ENCODE measurements around the gene LRRIQ3. TPM values are rescaled to one million over a fixed set of nuclear protein-coding genes. Genes with fewer than 3 reads are reported as not detected.
A peak's percentile ranks its signal among the peaks of the same experiment; 100 is the strongest.
"Not testable (repeated sequence)": the region's sequence is repeated elsewhere in the genome, so short reads cannot be mapped to it uniquely, and the experiment has no call there.

LRRIQ3 gene
- total and polyA plus RNA-seq, 2 experiments from 2014 or later: 0.69 to 2.1 TPM

DNA sequence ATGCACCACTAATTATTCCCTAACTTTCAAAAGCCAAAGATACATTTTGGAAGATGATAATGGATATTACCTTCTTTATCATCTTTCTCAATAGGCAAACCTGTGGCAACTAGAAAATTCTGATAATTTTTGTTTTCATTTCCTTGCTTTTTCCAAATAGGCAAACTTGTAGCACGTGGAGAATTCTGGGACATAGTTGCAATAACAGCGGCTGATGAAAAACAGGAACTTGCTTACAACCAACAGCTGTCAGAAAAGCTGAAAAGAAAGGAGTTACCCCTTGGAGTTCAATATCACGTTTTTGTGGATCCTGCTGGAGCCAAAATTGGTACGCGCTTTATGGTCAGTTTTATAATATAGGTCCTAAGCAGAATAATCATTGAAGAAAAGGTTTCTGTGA is 1.5 kb upstream of the LRRIQ3 start:
- TF ChIP-seq, protein P1, sequence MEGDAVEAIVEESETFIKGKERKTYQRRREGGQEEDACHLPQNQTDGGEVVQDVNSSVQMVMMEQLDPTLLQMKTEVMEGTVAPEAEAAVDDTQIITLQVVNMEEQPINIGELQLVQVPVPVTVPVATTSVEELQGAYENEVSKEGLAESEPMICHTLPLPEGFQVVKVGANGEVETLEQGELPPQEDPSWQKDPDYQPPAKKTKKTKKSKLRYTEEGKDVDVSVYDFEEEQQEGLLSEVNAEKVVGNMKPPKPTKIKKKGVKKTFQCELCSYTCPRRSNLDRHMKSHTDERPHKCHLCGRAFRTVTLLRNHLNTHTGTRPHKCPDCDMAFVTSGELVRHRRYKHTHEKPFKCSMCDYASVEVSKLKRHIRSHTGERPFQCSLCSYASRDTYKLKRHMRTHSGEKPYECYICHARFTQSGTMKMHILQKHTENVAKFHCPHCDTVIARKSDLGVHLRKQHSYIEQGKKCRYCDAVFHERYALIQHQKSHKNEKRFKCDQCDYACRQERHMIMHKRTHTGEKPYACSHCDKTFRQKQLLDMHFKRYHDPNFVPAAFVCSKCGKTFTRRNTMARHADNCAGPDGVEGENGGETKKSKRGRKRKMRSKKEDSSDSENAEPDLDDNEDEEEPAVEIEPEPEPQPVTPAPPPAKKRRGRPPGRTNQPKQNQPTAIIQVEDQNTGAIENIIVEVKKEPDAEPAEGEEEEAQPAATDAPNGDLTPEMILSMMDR (IDR thresholded peaks at IDR 0.05; ENCODE audit: low read depth, low read length): no peak
- DNase-seq (ENCODE audit: low read depth in 1 of 2, low spot score in 1 of 2): peak in 1 of 2 donors; percentile 29
- no peak overlapping the region for H3K27ac ChIP-seq
- peak overlapping the region; percentile 63 for H3K4me3 ChIP-seq
- no peaks in the 10 kb centered on the region for H3K36me3 ChIP-seq
- no peaks in the 10 kb centered on the region for H3K9me3 ChIP-seq (ENCODE audit: low read depth)
- H3K27me3 ChIP-seq: no peaks in the 10 kb centered on the region
- H3K4me1 ChIP-seq (ENCODE audit: low read depth): peaks cover 11% of the 10 kb centered on the region

DNA sequence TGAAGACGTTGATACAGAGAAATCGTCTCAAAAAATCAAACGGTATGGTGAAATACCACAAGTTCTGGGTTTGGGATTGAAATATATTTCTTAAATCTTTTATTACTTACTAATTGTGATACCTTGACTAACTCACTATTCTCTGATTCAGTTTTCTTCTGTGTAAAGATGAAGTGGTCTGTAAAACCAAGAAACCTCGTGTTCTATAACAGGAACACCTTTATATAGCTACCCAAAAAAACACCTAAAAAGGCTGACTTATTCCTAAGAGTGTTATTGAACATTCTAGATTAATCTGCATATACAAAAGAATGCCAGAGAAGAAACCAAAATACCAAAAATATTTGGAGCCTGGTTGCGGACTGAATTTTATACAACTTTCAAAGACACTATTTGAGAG is 721 bp downstream of the LRRIQ3 start:
- Histone ChIP-seq H3K27me3 (no peaks in the 10 kb centered on the region), H3K9me3 (ENCODE audit: low read depth) (no peaks in the 10 kb centered on the region), H3K4me1 (ENCODE audit: low read depth) (peaks cover 11% of the 10 kb centered on the region), H3K27ac (no peak overlapping the region), H3K4me3 (no peak overlapping the region), H3K36me3 (no peaks in the 10 kb centered on the region)
- TF ChIP-seq, protein P1 (IDR thresholded peaks at IDR 0.05; ENCODE audit: low read depth, low read length): no peak
- DNase-seq (ENCODE audit: low read depth in 1 of 2, low spot score in 1 of 2): no peak

DNA sequence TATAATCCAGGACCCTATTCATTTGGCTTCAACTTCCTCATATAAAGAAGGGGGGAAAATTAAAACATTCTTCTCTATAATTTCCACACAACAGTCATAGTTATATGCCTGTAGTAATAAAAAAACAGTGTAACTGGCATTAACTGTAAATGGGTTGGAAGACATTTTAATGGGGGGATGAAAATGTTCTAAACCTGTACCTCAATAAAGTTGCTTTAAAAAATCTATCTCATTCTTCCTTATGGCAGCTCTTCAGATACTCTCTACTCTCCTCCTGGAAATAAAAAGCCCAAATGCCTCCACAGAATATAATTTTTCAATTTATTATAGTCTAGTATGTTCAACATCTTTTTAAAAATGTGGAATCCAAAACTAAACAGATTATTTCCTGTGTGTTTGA is 2.6 kb downstream of the LRRIQ3 start:
- no peak for DNase-seq (ENCODE audit: low read depth in 1 of 2, low spot score in 1 of 2)
- TF ChIP-seq, protein P1 (IDR thresholded peaks at IDR 0.05; ENCODE audit: low read depth, low read length): no peak
- H3K4me3 ChIP-seq: no peak overlapping the region
- no peaks in the 10 kb centered on the region for H3K9me3 ChIP-seq (ENCODE audit: low read depth)
- no peaks in the 10 kb centered on the region for H3K27me3 ChIP-seq
- peaks cover 11% of the 10 kb centered on the region for H3K4me1 ChIP-seq (ENCODE audit: low read depth)
- no peaks in the 10 kb centered on the region for H3K36me3 ChIP-seq
- H3K27ac ChIP-seq: no peak overlapping the region

DNA sequence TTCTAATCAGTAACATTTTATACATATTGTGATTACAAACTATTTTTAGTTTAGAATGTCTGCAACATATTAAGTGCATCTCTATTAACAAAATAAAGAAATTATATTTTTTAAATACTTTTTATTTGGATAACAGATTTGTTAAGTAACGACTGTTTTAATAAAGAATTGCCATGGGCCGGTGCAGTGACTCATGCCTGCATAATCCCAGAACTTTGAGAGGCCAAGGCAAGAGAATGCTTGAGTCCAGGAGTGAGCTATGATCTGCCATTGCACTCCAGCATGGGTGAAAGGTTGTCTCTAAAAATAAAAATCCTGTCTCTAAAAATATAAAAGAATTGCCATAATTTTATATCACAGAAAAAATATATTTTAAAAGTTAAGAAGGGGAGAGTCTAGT is 4.1 kb downstream of the LRRIQ3 start:
- Histone ChIP-seq H3K36me3 (no peaks in the 10 kb centered on the region), H3K4me1 (ENCODE audit: low read depth) (peaks cover 3% of the 10 kb centered on the region), H3K9me3 (ENCODE audit: low read depth) (no peaks in the 10 kb centered on the region), H3K27ac (no peak overlapping the region), H3K27me3 (no peaks in the 10 kb centered on the region), H3K4me3 (no peak overlapping the region)
- DNase-seq (ENCODE audit: low read depth in 1 of 2, low spot score in 1 of 2): peak; percentile 2 to 21
- TF ChIP-seq, protein P1 (IDR thresholded peaks at IDR 0.05; ENCODE audit: low read depth, low read length): no peak

DNA sequence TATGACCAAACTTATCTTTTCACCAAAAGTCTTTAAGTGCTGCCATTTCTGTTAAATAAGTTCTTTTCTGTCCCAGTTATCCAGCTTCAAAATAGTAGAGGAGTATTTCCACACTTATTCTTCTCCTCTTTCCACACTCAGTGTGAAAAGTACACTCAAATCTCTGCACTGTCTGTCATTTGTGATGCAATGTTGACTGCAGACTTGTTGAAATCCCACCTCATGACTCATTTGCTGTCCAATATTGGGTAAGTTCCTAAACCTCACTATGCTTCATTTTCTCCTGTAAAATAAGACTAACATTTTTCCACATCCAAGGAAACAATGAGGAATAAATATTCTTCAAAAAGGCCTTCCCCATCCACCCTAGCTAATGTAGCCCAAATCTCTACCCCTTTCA is 17.5 kb downstream of the LRRIQ3 start:
- Histone ChIP-seq H3K4me3 (no peak overlapping the region), H3K9me3 (ENCODE audit: low read depth) (no peaks in the 10 kb centered on the region), H3K4me1 (ENCODE audit: low read depth) (no peaks in the 10 kb centered on the region), H3K27me3 (no peaks in the 10 kb centered on the region), H3K36me3 (no peaks in the 10 kb centered on the region), H3K27ac (no peak overlapping the region)
- peak in 1 of 2 donors; percentile 56 for DNase-seq (ENCODE audit: low read depth in 1 of 2, low spot score in 1 of 2)
- TF ChIP-seq, protein P1 (IDR thresholded peaks at IDR 0.05; ENCODE audit: low read depth, low read length): no peak

DNA sequence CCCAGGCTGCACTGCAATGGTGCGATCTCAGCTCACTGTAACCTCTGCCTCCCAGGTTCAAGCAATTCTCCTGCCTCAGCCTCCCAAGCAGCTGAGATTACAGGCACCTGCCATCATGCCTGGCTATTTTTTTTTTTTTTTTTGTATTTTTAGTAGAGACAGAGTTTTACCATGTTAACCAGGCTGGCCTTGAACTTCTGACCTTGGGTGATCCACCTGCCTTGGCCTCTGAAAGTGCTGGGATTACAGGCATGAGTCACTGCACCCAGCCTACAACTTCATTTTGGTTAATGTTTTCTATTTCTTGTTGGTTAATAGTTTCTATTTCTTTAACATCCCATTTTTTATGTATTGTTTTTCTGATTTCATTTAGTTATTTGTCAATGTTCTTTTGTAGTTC is 23.6 kb downstream of the LRRIQ3 start:
- DNase-seq (ENCODE audit: low read depth in 1 of 2, low spot score in 1 of 2); H3K4me1 ChIP-seq (ENCODE audit: low read depth); H3K27ac ChIP-seq; H3K27me3 ChIP-seq; H3K9me3 ChIP-seq (ENCODE audit: low read depth); H3K36me3 ChIP-seq; H3K4me3 ChIP-seq: not testable (repeated sequence)
